HG03097 (cell line): ENCODE measurements around the gene MCM9.

Experiments used
- ATAC-seq: cut with Tn5 transposase; IDR thresholded peaks from one replicate; pipeline ENCODE4 v1.9.1; 2021; ENCODE audit not compliant: unreplicated experiment, low FRiP score

MCM9 gene

DNA sequence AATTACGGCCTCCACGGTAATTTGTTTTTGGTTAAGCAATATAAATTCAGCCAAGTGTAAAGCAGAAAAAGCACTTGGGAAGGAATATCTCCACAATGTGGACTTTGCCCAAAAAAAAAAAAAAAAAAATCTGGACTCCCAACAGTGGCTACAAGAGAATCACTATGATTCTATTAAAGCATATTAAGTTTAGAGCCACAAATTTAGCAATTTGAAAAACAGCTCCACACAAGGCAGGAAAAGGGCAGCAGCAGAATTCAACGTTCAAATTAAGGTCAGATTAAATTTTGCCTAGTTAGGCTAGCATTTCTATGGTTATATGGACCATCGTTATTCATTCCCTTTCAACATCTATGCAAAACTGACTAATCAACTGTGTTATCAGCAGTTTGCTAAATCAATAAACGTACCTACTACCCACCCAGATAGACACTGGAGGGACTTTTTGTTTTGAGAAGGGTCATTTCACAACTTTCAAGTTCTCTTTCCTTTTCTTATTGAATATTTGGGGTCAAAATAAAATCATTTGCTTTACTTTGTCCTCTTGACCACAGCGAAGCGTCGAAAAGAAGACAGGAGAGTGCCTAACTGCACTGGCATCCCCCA is 1.0 kb downstream of the MCM9 start:
- ATAC-seq, result no peak

DNA sequence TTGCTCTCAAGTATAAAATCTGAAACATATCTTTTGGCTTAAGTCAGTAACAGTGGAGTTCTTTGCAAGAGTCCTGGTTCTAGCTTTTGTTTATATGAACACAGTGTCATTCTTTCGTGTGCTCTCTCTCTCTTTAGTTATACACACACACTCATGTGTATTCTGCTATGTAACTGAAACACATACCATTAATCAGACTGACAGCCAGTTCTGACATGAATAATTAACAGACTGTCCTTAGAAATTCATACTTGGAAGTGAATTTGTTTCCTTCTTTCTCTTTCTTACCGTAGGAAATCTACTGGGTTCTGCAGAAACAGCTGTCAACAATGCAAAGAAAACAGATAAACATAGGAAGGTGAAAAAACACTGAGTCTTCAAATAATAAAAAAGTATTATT is 2.5 kb downstream of the MCM9 start:
- no peak for ATAC-seq

DNA sequence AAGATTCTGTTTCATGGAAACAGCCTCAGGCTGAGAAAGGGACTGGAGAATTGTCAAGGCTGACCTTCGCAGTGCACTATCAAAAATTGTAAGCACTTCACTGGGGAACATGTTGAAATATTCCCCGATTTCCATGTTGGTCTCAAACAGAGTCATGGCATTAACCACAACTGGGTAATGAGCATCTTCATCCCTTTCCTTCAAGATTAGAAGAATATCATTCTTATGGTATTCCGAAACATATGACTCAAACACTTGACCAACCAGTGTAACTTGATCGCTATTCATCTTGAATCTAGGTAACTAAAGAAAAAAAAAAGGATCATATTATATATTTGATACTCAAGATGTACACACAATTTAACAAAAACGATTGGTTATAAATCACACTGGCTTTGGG is 3.5 kb downstream of the MCM9 start:
- no peak for ATAC-seq

DNA sequence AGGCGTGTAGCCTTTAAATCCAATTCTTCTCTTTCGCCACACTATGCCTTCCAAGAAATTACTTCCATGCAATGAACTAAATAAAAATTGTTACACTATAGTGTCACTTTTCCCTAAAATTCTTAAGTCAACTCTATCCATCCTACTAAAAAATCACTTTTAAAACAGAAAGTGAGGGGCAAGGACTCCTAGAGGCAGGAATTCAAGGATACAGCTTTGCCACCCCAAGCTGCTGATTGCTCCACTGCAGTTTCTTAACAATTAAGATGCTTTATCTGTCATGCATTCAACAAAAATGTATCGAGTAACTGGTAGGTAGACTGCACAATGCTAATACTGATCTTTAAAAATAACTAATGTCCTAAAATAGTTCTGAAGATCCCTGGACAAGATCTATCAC is 4.3 kb downstream of the MCM9 start:
- no peak for ATAC-seq

DNA sequence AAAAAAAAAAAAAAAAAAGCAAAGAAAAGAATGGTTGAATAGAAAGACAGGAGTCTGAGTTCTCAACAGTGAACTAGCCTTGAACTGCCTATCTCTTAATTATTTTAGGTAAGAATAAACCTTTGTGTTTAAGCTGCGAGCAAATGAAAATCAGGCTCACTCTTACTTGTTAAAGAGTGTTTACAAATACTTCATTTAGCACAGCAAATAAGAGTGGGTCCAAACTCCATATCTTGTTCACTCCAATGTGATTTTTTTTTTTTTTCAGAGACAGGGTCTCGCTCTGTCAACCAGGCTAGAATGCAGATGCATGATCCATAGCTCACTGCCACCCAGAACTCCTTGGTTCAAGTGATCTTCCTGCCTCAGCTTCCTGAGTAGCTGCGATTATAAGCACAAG is 11.9 kb downstream of the MCM9 start:
- ATAC-seq, result no peak

DNA sequence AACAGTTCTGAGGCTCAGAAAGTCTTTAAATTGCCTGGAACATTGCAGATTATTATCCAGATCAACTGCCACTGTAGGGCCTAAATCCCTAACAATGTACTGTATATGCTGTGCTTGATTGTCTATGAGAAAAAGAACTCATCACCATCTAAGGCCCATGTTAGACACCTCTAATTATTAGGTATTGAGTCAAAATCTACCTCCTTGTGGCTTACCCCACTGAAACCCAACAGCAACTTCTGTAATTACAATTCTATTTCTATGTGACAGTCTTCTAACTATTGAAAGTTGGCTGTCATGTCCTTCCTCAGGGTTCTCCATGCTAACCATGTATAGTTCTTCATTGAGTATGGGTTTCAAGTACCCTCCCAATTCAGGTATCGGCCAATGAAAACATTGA is 13.9 kb downstream of the MCM9 start:
- no peak for ATAC-seq

DNA sequence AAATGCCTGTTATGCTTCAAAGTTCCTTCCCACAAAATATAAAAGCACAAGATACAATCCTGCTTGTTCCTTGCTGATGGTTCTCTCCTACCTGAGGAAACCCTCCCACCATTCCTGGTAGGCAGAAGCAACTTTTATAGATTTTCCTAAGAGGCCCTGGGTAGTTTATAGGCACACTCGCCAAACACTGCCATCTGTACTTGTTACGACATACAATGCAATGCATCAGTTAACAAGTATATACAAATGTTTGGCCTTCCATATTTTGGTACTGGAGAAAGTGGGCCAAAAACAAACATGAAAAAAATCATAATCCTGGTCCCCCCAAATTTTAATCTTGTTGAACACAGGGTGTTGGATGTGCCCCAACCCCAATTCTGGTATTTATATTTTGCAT is 16.6 kb downstream of the MCM9 start:
- ATAC-seq, result no peak

DNA sequence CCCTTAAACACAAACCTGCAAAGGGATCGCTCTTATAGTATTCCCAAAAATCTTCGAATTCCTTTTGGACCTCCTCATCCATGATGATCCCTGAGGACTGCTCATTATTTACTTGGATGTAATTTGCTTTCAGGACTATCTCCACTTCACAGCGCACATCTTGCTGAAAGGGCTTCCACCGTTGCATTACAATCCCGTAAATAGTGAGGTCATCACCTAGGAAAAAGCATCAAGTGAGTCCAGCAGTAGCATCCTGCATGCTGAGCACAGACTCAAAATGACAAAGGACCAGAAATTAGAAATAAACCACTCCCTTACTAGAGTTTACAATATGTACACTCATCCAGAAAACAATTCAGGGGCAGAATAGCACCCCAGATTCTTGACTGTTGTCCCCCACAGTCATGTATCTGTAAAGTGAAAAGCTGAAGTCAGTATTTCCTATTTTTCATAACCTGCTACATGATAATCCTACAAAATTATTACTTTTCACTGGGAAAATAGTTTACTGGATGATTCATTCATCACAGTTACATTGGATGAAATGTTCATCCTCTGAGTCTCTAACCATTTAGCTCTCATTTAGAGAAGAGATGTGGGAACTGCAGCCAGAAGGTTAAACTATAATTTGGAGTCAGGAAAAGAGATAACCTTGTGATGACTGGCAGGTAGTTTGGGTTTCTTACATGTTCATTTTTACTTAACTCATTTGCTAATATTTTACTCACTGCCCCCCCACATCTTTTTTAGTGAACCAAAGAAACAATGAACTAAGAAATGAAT is 17.2 kb downstream of the MCM9 start:
- ATAC-seq, result no peak

DNA sequence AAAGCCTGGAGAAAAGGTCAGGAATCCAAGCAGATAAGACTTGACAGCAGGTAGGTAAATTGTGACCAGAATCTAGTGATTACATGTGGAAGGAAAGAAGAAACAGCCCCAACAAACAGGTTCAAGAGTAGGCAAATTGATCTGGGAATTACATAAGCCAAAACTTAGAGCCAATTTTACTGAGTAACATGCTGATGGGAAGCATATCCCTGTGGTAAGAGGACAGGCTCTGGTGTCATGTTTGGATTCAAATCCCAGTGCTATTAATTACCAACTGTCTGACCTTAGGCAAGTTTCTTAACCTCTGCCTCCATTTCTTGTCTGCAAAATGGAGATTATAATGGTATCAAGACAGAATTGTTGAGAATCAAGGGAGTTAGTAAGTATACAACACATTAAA is 20.4 kb downstream of the MCM9 start:
- no peak for ATAC-seq

DNA sequence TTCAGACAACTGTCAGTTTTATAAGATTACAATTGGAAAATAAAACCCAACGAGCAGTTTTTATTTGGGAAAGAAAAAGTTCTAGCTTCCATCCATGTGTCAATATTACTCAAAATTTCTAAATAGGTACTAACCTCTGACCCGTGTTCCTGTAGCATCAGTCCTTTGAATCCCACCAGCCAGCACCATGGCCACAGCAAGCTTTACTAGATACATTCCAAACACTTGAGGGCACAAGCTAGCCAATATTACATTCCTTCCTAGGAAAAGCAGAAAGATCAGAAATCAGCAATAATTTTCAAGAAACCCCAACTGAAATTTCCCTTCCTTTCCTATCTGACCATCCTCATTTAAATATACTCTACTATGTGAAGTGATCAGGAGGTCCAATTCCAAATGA is 21.8 kb downstream of the MCM9 start:
- no peak for ATAC-seq

DNA sequence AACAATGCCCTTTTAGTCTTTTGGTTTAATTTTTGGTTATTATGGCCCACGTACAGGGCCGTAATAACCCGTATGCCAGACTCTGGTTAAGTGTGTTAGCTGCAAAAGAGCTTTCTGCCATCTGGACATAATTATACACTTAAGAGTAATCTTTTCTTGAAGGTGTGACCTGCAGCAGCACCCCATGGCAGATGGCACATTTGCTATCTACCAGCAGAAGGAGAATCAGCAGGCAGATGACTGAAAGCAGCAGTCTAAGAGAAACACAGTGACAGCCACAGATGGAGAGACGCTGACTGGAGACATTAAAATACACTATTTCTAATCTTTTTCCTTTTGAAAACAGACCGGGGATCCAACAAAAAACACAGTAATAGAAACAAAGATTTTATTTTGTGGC is 22.3 kb downstream of the MCM9 start:
- no peak for ATAC-seq

DNA sequence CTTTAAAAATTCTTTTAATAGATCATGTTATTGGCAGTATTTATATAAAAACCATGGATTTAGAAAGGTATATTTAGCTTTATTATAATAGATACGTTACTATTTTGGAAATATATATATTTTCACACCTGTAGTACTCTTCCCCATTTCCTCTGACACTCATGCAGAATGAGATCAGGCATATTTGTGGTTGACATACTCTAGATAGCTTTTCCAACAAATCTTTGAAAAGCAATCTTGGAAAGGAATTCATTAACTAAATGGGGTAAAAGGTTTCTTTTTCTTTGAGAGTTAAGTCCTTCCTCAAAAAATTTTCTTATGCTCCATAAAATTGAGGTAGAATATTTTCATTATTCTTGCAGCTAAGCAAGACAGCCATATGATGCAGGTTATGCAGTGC is 26.5 kb downstream of the MCM9 start:
- ATAC-seq, result no peak

- no peak for ATAC-seq
These were observed 29.1 kb downstream of the MCM9 start for GRCh38 chr6:118905851-118906250.

- no peak for ATAC-seq
These were observed 29.9 kb downstream of the MCM9 start for GRCh38 chr6:118905084-118905483.

- no peak for ATAC-seq
These were observed 31.3 kb downstream of the MCM9 start for GRCh38 chr6:118903691-118904090.

DNA sequence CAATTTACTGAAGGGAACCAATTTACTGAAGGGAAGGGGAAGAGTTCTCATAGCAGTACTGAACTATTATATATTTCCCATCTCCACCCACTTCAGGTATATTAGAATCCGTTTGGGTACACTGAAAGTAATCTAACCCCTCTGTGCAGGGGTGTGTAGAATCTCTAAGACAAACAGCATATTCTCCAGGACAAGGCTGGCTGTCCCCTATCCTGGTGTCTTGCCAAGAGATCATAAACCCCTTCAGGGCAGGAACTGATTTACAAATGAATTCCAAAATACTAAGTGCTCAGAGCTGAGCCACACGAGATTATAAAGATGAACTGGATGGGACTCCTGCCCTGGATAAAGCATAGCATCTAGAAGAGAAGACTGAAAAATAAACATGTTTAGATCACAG is 31.8 kb downstream of the MCM9 start:
- no peak for ATAC-seq

GRCh38 chr6:118902726-118903125 is 32.2 kb downstream of the MCM9 start:
- ATAC-seq, result no peak

DNA sequence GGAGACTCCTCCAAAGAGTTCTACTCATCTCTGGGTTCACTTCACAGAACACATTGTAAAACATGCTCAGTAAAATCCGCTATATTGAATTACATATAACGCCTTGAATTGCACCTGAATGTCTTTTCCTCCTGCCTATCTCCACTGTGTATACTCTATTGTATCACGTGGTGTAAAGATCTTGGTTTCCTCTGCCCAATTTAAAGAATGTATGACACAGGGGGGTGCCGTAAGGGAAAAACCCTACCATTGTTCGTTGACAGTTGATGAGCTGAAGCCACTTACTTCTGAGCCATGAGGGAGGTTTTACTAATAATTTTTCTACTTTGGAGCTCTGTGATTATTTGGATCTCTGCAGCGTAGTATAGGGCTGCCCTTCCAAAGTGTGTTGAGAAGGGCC is 35.0 kb downstream of the MCM9 start:
- no peak for ATAC-seq

DNA sequence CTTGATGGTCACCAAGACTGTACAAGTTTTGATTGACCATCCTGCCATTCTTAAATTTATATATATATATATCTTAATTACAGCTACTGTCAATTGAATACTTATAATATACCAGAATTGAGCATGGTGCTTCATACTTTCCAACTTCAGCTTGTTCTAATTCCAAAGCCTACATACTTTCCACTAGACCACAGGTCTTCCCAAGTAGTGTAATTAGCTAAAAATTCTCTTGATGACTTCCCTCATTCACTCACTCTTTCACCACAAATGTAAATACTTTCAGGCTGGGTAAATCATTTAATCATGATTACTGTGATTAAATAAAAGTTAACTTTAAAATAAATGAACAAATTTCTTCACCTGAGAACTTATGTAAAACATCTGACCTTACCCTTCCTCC is 37.6 kb downstream of the MCM9 start:
- no peak for ATAC-seq

- peak; percentile 15 for ATAC-seq
These were observed 38.4 kb downstream of the MCM9 start for GRCh38 chr6:118896339-118897136.

- no peak for ATAC-seq
These were observed 39.1 kb downstream of the MCM9 start for GRCh38 chr6:118895859-118896258.

GRCh38 chr6:118895261-118895560 is 39.7 kb downstream of the MCM9 start:
- no peak for ATAC-seq
